HG03432 (cell line): Measurements from ENCODE around the gene ATG5.

Source experiments
- ATAC-seq: cut with Tn5 transposase; IDR thresholded peaks from one replicate; pipeline ENCODE4 v1.9.1; 2021; ENCODE audit warnings: mild to moderate bottlenecking, moderate library complexity; ENCODE audit not compliant: unreplicated experiment

The ATG5 gene

GRCh38 chr6:106184629-106185028, 140.9 kb downstream of the ATG5 start:
- no peak for ATAC-seq

DNA sequence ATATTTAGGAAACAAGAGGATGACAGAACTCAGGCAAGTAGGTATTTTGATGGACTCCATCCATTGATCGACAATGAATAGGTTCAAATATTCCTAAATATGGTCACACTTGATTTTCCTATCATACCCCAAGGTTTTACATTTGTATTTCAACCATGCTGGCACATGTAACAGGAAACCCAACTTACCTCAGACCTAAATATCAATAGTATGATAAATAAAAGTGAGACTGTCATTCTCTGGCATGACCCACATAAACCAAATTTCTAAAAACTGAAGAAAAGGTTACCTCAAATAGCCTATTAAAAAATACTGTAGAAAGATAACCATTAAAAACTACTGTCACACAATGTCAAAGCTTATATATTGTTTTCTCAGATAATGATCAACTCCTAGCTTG, 142.1 kb downstream of the ATG5 start:
- ATAC-seq: no peak

- peak; percentile 91 for ATAC-seq
These were observed 143.1 kb downstream of the ATG5 start for GRCh38 chr6:106182455-106182854.

- ATAC-seq: peak; percentile 53
These were observed 143.7 kb downstream of the ATG5 start for GRCh38 chr6:106181664-106182418.

DNA sequence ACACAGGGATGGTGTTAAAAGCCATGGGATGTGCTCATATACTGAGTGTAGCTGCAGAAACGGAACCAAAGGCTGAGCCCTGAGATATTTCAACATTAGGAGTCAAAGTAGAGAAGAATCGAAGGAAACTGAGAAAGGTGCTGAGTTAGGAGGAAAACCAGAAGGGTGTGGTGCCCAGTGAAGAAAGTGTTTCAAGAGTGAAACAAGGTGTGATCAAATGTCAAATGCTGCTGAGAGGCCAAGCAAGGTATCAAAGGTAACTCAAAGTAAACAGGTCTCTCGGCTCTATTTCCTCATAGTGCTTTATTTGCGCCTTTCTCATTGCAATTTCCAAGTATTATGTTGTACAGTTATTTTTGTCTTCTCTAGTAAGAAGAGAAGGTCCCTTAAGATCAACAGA, 145.4 kb downstream of the ATG5 start:
- no peak for ATAC-seq

- ATAC-seq: no peak
These were observed 146.7 kb downstream of the ATG5 start for GRCh38 chr6:106178900-106179299.

- no peak for ATAC-seq
These were observed 147.8 kb downstream of the ATG5 start for GRCh38 chr6:106177786-106178185.

DNA sequence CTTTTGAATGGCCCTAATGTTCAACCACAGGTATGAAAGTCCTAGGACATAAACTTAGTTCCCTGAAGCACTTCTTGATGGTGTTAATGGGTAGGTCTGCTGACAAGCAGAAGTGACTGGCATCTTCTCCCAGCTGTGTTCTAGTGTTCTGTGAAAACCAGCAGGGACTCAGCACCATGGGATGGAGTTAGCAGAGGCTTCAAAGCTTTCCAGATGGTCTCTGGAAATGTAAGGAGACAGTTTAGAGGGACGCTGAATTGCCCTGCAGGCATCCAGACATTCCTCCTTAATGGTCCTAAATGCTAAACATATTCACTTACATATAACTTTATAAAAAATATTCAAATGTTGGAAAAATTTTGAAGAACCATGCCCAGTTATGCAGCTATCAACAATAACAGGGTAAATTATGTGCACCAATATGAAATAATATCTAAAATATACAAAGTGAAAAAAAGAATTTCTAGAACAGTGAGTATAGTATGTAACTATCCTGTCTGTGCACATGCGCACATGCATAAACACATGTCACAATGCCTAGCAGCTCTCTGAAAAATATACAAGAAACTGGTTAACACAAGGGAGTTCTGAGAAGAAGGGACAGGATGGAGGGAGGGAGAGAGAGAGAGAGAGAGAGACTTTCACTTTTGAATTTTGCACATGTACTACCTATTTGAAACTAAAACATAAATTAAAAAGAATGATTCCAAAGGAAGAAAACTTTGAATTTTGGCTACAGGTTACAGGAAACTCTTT, 152.3 kb downstream of the ATG5 start:
- no peak for ATAC-seq

DNA sequence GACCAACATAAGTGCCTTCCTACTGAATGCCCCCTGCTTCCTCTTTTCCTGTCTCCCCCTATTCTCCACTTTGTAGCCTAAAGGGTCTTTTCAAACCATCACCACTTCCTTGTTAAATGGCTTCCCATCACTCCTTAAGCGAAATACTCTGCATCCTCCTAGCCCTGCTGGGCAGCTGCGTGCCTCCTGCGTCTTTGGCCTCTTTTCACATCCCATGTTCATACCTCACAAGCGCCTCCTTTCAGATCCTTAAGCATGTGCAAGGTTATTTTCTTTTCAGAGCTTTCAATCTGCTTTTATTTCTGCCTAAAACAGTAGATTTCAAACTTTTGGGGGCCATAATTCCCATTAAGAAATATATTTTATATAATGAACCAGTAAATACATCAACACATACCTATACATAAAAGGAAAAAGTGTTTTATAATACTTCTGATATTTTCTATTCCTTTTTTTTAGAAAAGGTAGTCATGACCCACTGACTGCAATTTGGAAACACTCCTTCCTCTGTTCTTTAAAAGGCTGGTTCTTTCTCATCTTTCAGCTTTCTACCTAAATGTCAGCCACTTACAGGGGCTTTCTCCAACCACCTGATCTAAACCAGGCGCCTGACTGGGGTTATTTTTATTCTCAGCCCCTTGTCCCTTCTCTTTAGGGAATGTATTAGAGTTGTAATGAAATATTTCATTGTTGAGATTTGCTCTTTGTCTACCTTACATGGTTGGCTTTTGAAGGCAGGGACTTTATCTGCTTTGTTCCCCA, 155.3 kb downstream of the ATG5 start:
- ATAC-seq: no peak

DNA sequence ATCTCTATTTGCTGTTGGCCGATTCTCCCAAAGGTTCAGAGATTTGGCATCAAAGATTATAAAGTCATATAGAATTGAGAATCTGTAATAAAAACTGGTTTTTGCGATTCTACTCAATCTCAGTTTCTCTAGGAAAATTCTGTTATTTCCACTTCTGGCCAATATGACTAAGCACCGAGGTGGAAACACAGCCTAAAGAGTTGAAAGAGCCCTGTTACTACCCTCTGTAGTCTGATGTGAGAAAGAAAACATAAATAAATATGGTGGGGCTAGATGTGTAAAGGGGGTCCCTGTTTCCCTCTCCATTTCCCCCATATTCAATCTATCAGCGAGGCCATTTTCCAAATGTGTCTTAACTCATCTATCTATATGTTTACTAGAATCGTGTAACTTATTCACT, 156.0 kb downstream of the ATG5 start:
- no peak for ATAC-seq

- ATAC-seq: no peak
These were observed 157.3 kb downstream of the ATG5 start for GRCh38 chr6:106168097-106168888.

- ATAC-seq: peak; percentile 57
These were observed 158.3 kb downstream of the ATG5 start for GRCh38 chr6:106167096-106167814.

GRCh38 chr6:106165885-106166485, 159.6 kb downstream of the ATG5 start:
- no peak for ATAC-seq

- peak; percentile 50 for ATAC-seq
These were observed 161.3 kb downstream of the ATG5 start for GRCh38 chr6:106163966-106164877.

DNA sequence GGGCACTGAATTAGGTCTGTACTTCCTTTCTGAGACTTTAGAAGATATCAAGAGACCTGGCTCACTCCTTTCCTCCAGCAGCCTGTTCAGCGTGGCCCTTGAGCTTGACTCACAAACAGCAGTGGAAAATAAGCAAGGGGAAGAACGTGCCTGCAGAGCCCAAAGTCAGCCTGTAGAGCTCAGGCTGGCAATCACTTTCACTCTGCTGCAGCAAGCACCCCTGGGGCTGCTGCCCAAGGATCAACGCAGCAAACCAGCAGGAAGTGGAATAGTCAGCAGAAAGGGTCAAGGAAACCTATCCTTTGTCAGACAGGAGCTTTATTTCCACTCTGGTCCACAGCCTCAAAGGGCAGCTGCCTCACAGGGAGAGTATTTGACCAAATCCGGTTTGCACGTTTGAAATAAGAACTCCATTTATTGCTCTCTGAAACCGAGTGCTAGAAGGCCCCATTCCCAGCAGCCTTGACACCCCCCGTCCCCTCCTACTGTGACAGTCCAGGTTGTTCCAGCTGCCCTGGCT, 162.1 kb downstream of the ATG5 start:
- peak; percentile 22 for ATAC-seq

- ATAC-seq: no peak
These were observed 162.6 kb downstream of the ATG5 start for GRCh38 chr6:106162921-106163320.

DNA sequence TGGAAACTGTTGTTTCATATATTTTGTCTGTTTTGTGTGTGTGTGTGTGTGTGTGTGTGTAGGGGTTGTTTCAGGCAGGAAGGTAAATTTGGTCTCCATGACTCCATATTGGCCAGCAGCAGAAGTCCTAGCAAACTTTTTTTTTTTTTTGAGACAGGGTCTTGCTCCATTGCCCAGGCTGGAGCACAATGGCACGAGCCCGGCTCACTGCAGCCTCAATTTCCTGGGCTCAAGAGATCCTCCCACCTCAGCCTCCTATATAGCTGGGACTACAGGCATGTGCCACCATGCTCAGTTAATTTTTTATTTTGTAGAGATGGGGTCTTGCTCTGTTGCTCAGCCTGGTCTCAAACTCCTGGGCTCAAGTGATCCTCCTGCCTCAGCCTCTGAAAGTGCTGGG, 163.7 kb downstream of the ATG5 start:
- no peak for ATAC-seq

- no peak for ATAC-seq
These were observed 164.2 kb downstream of the ATG5 start for GRCh38 chr6:106161311-106161874.
